22Rv1 (cell line): ENCODE data around the gene CHD9.

ENCODE experiments used
- H3K27ac ChIP-seq: fragments of 450-650 bp; 2 replicates; pipeline ENCODE4 v1.5.1; 2017
- ZFX ChIP-seq: fragments of 450-650 bp; IDR thresholded peaks from 2 replicates; pipeline ENCODE4 v1.6.1; 2017; ENCODE audit warnings: antibody characterized with exemption, borderline replicate concordance
- TF ChIP-seq, protein P1 (sequence below): fragments of 450-650 bp; IDR thresholded peaks from 2 replicates; pipeline ENCODE4 v1.5.1; 2017; ENCODE audit warnings: mild to moderate bottlenecking

CHD9 gene

GRCh38 chr16:53131363-53132071, 76.7 kb downstream of the CHD9 start:
- peak overlapping the region; percentile 87 for H3K27ac ChIP-seq
- TF ChIP-seq, protein P1, sequence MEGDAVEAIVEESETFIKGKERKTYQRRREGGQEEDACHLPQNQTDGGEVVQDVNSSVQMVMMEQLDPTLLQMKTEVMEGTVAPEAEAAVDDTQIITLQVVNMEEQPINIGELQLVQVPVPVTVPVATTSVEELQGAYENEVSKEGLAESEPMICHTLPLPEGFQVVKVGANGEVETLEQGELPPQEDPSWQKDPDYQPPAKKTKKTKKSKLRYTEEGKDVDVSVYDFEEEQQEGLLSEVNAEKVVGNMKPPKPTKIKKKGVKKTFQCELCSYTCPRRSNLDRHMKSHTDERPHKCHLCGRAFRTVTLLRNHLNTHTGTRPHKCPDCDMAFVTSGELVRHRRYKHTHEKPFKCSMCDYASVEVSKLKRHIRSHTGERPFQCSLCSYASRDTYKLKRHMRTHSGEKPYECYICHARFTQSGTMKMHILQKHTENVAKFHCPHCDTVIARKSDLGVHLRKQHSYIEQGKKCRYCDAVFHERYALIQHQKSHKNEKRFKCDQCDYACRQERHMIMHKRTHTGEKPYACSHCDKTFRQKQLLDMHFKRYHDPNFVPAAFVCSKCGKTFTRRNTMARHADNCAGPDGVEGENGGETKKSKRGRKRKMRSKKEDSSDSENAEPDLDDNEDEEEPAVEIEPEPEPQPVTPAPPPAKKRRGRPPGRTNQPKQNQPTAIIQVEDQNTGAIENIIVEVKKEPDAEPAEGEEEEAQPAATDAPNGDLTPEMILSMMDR = no peak
- no peak for TF ChIP-seq ZFX

GRCh38 chr16:53132406-53132805, 77.6 kb downstream of the CHD9 start:
- TF ChIP-seq ZFX = no peak
- TF ChIP-seq, protein P1 = no peak
- peak overlapping the region; percentile 87; the same call in 1 of the 2 replicates for H3K27ac ChIP-seq

- no peak overlapping the region for H3K27ac ChIP-seq
- TF ChIP-seq ZFX = no peak
- TF ChIP-seq, protein P1 = no peak
Observed at GRCh38 chr16:53135329-53135728, 80.5 kb downstream of the CHD9 start.

DNA sequence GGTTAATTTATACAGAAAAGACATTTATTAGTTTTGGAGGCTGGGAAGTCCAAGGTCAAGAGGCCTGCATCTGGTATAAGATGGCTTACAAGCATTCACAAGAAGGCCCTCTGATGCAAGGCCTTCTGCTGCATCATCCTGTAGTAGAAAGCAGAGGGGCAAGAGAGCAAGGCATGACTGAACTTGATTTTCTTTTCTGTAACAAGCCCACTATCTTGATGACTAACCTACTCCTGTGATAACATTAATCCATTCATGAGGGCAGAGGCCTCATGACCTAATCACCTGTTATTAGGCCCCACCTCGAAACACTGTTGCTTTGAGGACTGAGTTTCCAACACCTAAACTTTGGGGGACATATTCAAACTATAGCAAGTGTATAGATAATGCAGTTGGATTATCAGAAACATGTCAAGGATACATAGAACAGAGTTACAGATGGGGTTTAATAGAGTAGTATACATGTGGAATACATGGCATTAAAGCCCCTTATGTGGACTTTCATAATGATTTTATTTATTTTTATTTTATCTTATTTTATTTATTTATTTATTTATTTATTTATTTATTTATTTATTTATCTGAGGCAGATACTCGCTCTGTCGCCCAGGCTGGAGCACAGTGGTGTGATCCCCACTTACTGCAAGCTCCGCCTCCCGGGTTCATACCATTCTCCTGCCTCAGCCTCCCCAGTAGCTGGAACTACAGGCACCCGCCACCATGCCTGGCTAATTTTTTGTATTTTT, 88.2 kb downstream of the CHD9 start:
- no peak overlapping the region for H3K27ac ChIP-seq
- no peak for TF ChIP-seq ZFX

DNA sequence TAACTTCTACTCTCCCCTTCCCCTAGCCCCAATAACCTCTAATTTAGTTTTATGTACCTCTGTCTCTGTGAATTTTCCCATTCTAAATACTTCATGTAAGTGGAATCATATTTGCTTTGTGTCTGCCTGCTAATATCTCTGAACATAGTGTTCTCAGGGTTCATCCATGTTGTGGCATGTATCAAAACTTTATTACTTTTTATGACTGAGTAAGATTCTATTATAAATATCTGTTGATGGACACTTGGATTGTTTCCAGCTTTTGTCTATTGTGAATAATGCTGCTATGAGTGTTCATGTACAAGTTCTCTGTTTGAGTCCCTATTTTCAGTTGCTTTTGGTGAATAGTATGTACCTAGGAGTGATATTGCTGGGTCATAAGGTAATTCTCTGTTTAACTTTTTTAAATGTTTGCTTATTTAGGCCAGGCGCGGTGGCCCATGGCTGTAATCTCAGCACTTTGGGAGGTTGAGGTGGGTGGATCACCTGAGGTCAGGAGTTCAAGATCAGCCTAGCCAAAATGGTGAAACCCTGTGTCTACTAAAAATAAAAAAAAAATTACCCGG, 92.8 kb downstream of the CHD9 start:
- TF ChIP-seq, protein P1 = no peak
- TF ChIP-seq ZFX = no peak
- H3K27ac ChIP-seq = 0 out of 2 replicates have a peak overlapping the region, but pooled peaks have one; percentile 5

DNA sequence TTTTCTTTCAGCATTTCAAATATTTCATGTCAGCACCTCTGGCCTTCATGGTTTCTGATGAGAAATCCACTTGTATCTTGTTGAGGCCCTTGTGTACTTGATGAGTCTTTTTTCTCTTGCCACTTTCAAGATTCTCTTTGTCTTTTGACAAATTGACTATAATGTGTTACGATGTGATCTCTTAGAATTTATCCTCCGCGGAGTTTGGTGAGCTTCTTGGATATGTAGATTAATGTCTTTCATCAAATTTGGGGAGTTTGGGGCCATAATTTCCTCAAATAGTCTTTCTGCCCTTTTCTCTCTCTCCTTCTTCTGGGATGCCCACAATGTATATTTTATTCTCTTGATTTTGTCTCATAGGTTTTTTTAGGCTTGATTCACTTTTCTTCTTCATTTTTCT, 96.0 kb downstream of the CHD9 start:
- H3K27ac ChIP-seq = no peak overlapping the region
- TF ChIP-seq, protein P1 = no peak
- TF ChIP-seq ZFX = no peak

DNA sequence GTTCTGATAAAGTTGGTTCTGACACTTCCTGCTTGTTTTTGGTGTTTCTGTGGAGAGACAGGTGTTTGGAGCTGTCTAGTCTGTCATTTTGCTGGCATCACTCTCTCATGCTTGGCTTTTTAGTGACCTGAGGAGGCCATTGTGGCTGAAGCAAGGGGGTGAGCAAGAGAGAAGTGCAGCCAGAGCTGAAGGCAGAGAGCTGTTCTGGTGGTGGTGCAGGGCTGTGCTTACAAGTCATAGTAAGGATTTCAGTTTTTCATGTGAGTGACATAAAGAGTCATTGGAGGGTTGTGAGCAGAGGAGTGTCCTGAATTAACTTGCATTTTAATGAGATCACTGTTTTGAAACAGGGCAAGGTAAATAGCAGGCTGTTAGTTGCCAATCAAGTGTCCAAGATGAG, 97.5 kb downstream of the CHD9 start:
- H3K27ac ChIP-seq = no peak overlapping the region
- TF ChIP-seq, protein P1 = no peak
- no peak for TF ChIP-seq ZFX
